Central memory CD8-positive, alpha-beta T cell (primary cell): Measurements from ENCODE around the gene STEAP4.
"Not testable (repeated sequence)": the region's sequence is repeated elsewhere in the genome, so short reads cannot be mapped to it uniquely, and the experiment has no call there.

Experiments used
- ATAC-seq: fragments of 150-1000 bp; cut with Tn5 transposase; replicated peaks from 2 replicates; pipeline ENCODE4 v1.10.0; 2022; ENCODE audit warnings: mild to moderate bottlenecking, moderate FRiP score, moderate number of reproducible peaks; ENCODE audit not compliant: poor library complexity, severe bottlenecking; ENCODE audit errors: extremely low read depth
- DNase-seq, 2 donors: peaks; one replicate each; pipeline ENCODE4 v3.0.0; 2021; ENCODE audit warnings: low spot score in 2 of 2
- H3K27ac Mint-ChIP-seq: one replicate; pipeline ENCODE4 v1.8.0; 2022; ENCODE audit warnings: low read depth, mild to moderate bottlenecking, moderate library complexity, mixed read lengths
- H3K27me3 Mint-ChIP-seq: one replicate; pipeline ENCODE4 v1.8.0; 2022; ENCODE audit warnings: mixed read lengths
- H3K36me3 Mint-ChIP-seq: one replicate; pipeline ENCODE4 v1.8.0; 2022; ENCODE audit warnings: mild to moderate bottlenecking, moderate library complexity, mixed read lengths; ENCODE audit not compliant: insufficient read depth
- H3K4me1 Mint-ChIP-seq: one replicate; pipeline ENCODE4 v1.8.0; 2022; ENCODE audit warnings: mixed read lengths
- H3K4me3 Mint-ChIP-seq: one replicate; pipeline ENCODE4 v1.8.0; 2022; ENCODE audit warnings: mild to moderate bottlenecking, moderate library complexity, mixed read lengths
- H3K9me3 Mint-ChIP-seq: one replicate; pipeline ENCODE4 v1.8.0; 2022; ENCODE audit warnings: mixed read lengths

STEAP4 gene

DNA sequence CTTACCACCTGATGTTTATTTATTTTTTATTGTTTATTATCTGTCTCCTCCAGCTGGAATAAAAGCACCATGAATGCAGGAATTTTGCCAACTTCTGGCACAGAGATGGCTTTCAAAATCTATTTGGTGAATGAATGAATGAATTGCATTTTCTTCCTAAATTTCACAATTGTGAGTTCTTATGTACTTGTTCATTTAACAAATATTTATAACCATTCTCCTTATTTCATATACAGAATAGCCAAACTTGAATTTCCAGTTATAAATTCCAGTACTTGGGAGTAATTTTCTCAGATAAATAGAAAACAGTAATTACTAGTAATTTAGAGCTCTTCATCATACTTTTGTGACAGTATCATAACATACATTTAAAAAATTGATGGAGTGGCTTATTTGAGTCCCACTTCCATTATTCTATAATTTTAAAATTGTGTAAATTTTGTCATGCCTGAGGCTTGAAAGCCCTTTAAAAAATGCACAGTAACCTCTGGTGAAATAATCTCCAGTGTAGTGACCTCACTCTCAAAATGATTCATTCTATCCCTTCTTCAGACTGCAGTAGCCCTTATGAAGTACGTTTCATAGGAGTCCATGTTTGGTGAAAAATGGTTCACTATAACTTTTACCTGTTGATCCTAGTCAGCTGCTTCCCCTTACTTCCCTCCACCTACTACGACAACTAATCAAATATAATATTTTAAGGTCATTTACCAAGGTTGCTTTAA, 46.9 kb downstream of the STEAP4 start:
- Mint-ChIP-seq H3K27ac (no peak overlapping the region), H3K27me3 (peaks cover 19% of the 10 kb centered on the region), H3K36me3 (no peaks in the 10 kb centered on the region)

DNA sequence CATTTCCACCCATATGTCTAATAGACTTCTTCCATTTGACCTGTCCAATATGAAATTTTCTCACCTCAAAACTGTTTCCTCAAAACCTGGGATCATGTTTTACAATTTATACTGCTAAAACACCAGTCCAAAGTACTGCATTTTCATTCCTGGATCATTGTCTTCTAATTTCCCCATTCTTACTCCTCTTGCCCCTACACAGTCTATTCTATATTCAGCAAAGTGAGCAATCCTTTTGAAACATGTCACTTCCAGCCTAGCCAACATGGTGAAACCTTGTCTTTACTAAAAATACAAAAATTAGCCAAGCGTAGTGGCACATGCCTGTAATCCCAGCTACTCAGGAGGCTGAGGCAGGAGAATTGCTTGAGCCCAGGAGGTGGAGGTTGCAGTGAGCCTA, 48.4 kb downstream of the STEAP4 start:
- H3K27me3 Mint-ChIP-seq: peaks cover 19% of the 10 kb centered on the region
- not testable (repeated sequence) for DNase-seq, H3K27ac Mint-ChIP-seq, H3K9me3 Mint-ChIP-seq, H3K36me3 Mint-ChIP-seq, H3K4me1 Mint-ChIP-seq, ATAC-seq, H3K4me3 Mint-ChIP-seq

More for the DNA sequence above, 46.9 kb downstream of the STEAP4 start:
- Mint-ChIP-seq H3K4me3 (no peak overlapping the region), H3K9me3 (no peaks in the 10 kb centered on the region), H3K4me1 (no peaks in the 10 kb centered on the region)
- no peak for DNase-seq
- no peak for ATAC-seq

DNA sequence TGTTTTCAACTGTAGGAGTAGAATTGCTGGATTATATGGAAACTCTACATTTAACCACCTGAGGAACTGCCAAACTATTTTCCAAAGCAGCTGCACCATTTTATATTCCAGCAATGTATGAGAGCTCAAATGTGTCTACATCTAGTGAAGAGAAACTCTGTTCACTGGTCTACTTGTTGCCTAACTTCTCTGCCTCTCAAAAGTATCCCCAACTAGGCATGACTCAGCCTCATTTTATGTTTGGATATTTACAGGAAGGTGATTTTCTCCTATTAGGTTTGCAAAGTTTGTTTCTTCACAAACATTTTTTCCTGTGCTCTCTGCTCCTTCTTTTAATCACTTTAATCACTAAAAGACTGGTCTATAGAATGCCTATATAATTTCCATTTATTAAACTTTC, 49.8 kb downstream of the STEAP4 start:
- Mint-ChIP-seq H3K9me3 (peaks cover 9% of the 10 kb centered on the region), H3K4me3 (no peak overlapping the region)

DNA sequence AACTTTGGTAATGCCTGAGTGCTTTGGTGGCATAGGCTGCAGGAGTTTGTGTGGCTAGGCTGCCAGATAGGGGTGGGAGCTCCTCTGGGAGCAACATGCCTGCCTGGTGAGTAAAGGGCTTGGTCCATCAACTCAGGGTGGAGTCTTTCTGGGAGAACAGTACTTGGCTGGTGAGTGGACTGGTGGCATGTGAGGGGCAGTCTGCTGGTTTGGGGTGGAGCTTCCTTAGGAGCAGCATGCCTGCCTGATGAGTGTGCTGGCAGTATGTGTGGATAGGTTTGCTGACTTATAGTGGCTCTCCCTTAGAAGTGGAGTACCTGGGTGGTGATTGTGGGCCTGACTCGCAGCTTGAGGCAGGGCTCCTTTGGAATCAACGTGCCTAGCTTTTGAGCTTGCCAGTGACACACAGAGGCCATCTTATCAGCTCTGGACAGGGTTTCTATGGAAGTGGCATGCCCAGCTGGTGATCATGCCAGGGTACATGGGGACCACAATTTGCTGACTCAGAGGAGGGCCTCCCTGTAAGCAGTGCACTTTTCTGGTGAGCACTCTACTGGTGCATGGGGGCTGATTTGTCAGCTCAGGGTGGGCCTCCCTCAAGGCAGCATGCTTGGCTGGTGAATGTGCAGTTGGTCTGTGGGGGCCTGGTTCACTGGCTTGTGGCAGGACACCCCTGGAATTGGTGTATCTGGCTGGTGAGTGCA, 51.8 kb downstream of the STEAP4 start:
- no peak overlapping the region for H3K4me3 Mint-ChIP-seq
- H3K27ac Mint-ChIP-seq: no peak overlapping the region
- no peak for DNase-seq
- peaks cover 1% of the 10 kb centered on the region for H3K36me3 Mint-ChIP-seq
- H3K27me3 Mint-ChIP-seq: peaks cover 38% of the 10 kb centered on the region
- H3K9me3 Mint-ChIP-seq: peaks cover 9% of the 10 kb centered on the region
- H3K4me1 Mint-ChIP-seq: no peaks in the 10 kb centered on the region
- no peak for ATAC-seq

More for the DNA sequence above, 49.8 kb downstream of the STEAP4 start:
- DNase-seq: no peak
- peaks cover 19% of the 10 kb centered on the region for H3K27me3 Mint-ChIP-seq
- H3K36me3 Mint-ChIP-seq: no peaks in the 10 kb centered on the region
- no peak overlapping the region for H3K27ac Mint-ChIP-seq
- no peak for ATAC-seq
- no peaks in the 10 kb centered on the region for H3K4me1 Mint-ChIP-seq

DNA sequence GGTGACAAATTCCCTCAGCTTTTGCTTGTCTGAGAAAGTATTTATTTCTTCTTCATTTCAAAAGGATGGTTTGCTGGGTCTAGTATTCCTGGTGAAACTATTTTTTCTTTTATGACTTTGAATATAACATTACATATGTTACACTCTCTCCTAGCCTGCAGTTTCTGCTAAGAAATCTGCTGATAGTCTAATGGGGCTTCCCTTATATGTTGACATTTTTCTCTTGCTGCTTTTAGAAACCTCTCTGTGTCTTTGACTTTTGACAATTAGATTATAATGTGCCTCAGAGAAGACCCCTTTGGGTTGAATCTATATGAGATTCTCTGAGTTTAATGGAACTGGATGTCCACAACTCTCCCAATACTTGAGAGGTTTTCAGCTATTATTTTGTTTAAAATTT, 53.1 kb downstream of the STEAP4 start:
- DNase-seq (no peak), ATAC-seq (no peak)
- Mint-ChIP-seq H3K4me1 (no peaks in the 10 kb centered on the region), H3K27me3 (peaks cover 41% of the 10 kb centered on the region), H3K4me3 (no peak overlapping the region), H3K27ac (no peak overlapping the region), H3K9me3 (peaks cover 9% of the 10 kb centered on the region), H3K36me3 (peaks cover 1% of the 10 kb centered on the region)

DNA sequence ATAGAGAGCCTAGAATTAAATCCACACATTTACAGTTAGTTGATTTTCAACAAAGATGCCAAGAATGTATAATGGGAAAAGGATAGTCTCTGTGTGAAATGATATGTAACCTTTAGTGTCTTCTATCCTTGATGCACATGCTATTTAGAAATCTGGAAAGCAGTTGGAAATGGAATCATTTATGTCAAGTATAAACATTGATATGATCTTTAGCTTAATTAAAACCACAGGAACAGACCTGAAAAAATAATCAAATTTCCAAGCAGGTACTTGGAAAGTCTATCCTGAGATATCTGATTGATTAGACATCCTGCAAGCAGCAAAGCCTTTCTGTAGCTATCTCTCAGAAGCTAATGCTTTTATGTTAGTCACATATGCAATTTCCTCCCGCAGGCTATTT, 62.4 kb downstream of the STEAP4 start:
- Mint-ChIP-seq H3K27ac (no peak overlapping the region), H3K27me3 (peaks cover 26% of the 10 kb centered on the region), H3K9me3 (no peaks in the 10 kb centered on the region), H3K4me3 (no peak overlapping the region), H3K4me1 (no peaks in the 10 kb centered on the region), H3K36me3 (no peaks in the 10 kb centered on the region)
- ATAC-seq: no peak
- DNase-seq: no peak

DNA sequence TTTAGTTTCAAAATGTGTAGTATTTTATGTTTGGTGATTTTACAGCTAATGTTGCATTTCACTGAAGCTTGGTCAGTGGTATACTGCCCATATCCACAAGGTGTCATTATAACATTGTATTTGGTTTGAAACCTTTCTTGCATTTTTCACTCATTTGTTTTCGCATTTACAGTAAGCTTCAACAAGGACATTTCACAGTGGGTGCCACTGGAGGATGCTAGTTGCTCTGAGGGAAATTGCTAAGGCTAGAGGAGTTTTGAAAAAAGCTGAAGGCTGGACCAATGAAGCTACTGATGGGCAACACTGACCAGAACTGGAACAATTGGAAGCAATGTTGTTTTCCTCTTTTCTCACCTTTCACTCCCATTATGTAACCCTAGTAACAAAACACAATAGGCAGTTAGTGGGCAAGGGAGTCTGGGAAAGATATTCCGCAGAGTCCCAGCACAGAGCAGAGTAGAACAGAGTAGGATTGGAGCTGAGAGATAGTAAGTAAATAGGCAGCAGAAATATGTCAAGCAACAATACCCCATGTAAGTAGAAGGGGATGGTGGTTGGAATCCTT, 63.3 kb downstream of the STEAP4 start:
- H3K36me3 Mint-ChIP-seq: no peaks in the 10 kb centered on the region
- H3K4me1 Mint-ChIP-seq: no peaks in the 10 kb centered on the region
- H3K4me3 Mint-ChIP-seq: no peak overlapping the region
- DNase-seq (no peak), ATAC-seq (no peak)
- H3K27ac Mint-ChIP-seq: no peak overlapping the region
- no peaks in the 10 kb centered on the region for H3K9me3 Mint-ChIP-seq
- H3K27me3 Mint-ChIP-seq: peaks cover 20% of the 10 kb centered on the region

DNA sequence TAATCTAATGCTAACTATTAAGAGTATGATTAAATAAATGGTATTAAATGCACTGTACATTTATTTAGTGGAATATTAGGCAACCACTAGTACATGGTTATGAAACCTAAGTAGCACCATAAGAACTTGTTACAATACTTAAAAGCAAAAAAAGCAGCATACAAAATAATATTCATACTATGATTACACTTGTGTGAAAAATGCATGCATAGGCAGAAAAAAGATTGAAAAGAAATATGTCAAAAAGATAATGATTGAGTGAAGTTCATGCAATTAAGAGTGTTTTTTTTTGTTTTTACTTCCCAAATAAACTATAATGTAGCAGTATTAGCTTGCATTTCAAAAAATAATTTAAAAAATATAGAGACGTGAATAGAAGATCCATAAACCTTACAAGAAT, 66.8 kb downstream of the STEAP4 start:
- no peak overlapping the region for H3K4me3 Mint-ChIP-seq
- no peaks in the 10 kb centered on the region for H3K9me3 Mint-ChIP-seq
- H3K36me3 Mint-ChIP-seq: no peaks in the 10 kb centered on the region
- DNase-seq (no peak), ATAC-seq (no peak)
- H3K4me1 Mint-ChIP-seq: no peaks in the 10 kb centered on the region
- no peak overlapping the region for H3K27ac Mint-ChIP-seq
- peaks cover 17% of the 10 kb centered on the region for H3K27me3 Mint-ChIP-seq

DNA sequence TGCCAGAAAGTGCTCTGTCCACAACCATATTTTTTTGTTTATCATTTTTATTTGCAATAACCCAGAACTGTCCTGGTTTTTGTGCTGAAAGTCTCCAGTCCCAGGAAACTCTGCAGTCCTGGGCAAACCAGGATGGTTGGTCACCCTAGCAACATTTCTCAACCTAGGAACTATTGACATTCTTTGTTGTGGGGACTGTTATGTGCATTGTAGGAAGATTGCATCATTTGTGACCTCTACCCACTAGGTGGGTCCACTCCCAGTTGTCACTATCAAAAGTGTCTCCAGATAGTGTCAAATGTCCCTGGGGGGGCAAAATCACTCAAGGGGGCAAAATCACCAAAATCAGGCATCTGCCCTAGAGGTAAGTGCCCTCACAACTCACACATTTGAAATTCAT, 72.9 kb downstream of the STEAP4 start:
- DNase-seq (no peak), ATAC-seq (no peak)
- H3K9me3 Mint-ChIP-seq: no peaks in the 10 kb centered on the region
- H3K4me3 Mint-ChIP-seq: no peak overlapping the region
- H3K27ac Mint-ChIP-seq: no peak overlapping the region
- H3K36me3 Mint-ChIP-seq: no peaks in the 10 kb centered on the region
- H3K27me3 Mint-ChIP-seq: peaks cover 33% of the 10 kb centered on the region
- H3K4me1 Mint-ChIP-seq: no peaks in the 10 kb centered on the region

DNA sequence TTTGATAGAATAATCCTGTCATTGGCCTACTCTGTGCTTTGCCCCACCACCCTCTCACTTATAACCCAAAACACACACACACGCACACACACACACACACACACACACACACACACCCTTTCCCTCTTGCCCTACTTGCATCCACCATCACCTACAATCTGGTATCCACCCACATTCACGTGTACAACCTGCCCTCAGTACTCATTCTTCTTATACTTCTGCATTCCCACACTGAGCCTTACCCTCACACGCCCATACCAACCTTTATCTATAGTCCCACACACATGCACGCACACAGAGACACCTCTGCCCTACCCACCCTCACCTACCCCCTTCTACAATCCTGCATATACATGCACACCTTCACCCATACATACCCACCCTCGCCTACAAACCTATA, 76.0 kb downstream of the STEAP4 start:
- no peaks in the 10 kb centered on the region for H3K9me3 Mint-ChIP-seq
- no peak overlapping the region for H3K27ac Mint-ChIP-seq
- peaks cover 32% of the 10 kb centered on the region for H3K27me3 Mint-ChIP-seq
- no peaks in the 10 kb centered on the region for H3K4me1 Mint-ChIP-seq
- DNase-seq (no peak), ATAC-seq (no peak)
- no peak overlapping the region for H3K4me3 Mint-ChIP-seq
- no peaks in the 10 kb centered on the region for H3K36me3 Mint-ChIP-seq

DNA sequence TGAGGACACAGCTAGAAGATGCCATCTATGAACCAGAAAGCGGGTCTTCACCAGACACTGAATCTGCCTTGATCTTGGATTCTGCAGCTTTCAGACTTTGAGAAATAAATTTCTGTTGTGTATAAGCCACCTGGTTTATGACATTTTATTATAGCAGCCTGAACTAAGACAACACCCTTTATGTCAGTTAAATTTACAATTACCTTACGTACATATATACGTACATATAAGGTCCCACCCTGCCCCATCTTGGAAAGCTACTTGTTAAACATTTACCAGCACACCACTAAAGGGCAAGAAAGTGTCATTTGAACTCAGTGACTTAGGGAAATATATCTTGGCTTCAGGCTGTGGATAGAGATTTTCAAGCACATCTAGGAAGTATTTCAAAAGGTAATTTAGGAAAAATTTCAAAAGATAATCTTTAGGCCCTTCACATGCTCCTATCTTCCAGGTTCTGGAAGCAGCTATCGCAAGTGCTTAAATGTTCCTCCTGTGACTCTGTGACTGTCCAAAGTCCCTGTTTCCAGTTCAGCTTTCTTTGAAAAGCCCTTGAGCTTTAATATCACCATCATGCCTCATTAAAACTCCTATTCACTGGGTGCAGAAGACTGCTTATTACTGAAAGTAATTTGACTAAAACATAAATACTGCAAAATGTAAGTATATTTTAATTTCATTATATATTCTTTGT, 77.2 kb downstream of the STEAP4 start:
- DNase-seq (no peak), ATAC-seq (no peak)
- Mint-ChIP-seq H3K9me3 (no peaks in the 10 kb centered on the region), H3K36me3 (peaks cover 2% of the 10 kb centered on the region), H3K27me3 (peaks cover 20% of the 10 kb centered on the region), H3K27ac (no peak overlapping the region), H3K4me3 (no peak overlapping the region), H3K4me1 (no peaks in the 10 kb centered on the region)

DNA sequence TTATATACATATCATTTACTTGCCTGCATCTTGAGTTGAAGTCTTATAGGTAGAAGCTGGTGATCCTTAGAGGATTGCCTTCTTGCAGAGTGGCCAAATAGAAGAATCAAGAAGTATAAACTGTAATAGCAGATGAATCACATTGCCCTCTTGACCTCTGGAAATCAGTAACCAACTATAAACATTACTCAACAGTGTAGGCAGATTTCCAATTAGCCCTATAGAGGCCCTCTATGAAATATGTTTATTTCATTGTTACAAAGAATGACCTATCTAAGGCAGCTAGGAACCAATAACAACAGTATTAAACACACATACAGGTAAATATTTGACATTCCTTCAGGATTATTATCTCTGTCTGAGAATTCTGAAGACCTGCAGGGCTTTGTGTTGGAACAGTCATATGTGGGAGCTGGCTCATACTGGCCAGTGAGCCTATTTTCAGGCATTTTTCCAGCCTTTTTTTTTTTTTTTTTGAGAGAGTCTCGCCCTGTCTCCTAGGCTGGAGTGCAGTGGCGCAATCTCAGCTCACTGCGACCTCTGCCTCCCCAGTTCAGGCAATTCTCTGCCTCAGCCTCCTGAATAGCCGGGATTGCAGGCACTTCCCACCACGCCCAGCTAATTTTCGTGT, 79.7 kb downstream of the STEAP4 start:
- no peak for ATAC-seq

More for the DNA sequence above, 79.7 kb downstream of the STEAP4 start:
- H3K4me3 Mint-ChIP-seq: no peak overlapping the region
- no peak for DNase-seq
- no peak overlapping the region for H3K27ac Mint-ChIP-seq
- H3K36me3 Mint-ChIP-seq: peaks cover 2% of the 10 kb centered on the region
- no peaks in the 10 kb centered on the region for H3K9me3 Mint-ChIP-seq
- H3K4me1 Mint-ChIP-seq: no peaks in the 10 kb centered on the region
- peaks cover 14% of the 10 kb centered on the region for H3K27me3 Mint-ChIP-seq
